IPS-11a (cell line): Measurements from ENCODE around the gene GDI2.
"Not testable (repeated sequence)": the region's sequence is repeated elsewhere in the genome, so short reads cannot be mapped to it uniquely, and the experiment has no call there.

ENCODE experiments used
- H3K4me3 ChIP-seq: one replicate; pipeline ENCODE4 v1.5.1; 2013; ENCODE audit warnings: low read depth, low read length, control low read depth

The GDI2 gene

DNA sequence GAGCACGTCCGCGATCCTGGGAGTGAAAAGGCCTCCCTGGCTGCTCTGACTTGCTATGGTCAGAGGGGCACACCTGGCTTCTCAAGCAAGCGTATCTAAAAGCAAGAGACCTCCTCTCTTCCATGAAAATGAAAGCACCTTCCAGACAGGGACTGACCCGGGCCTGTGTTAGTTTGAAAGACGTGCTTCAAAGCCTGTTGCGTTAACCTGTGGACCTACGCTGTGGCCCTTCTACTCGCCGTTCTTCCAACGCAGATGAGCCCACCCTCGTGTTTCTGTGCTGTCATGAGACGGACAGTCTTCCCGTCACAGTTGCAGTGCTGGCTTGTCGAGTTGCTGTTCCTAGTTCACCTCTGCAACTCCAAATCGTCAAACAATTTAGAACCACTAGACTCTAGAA lies 15.5 kb upstream of the GDI2 start:
- no peak overlapping the region for H3K4me3 ChIP-seq

- H3K4me3 ChIP-seq = no peak overlapping the region
These were observed 14.6 kb upstream of the GDI2 start for GRCh38 chr10:5827841-5828240.

- H3K4me3 ChIP-seq = not testable (repeated sequence)
These were observed 13.3 kb upstream of the GDI2 start for GRCh38 chr10:5826511-5826910.

DNA sequence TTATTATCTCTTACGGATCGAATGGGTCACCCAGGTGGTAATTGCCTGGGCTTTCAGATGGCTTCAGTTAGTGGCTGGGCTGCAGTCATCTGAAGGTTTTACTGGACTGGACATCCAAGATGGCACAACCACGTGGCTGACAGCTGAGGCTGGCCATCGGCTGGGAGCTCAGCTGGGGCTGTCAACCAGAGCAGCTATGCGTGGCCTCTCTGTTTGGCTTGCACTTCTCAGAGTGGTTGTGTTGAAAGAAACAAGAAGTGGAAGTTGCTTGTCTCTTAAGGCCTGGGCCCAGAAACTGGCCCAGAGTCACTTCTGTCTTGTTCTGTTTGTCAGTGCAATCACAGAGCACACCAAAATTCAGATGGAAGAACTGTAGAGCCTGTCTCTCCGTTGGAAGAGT lies 5.7 kb upstream of the GDI2 start:
- no peak overlapping the region for H3K4me3 ChIP-seq

DNA sequence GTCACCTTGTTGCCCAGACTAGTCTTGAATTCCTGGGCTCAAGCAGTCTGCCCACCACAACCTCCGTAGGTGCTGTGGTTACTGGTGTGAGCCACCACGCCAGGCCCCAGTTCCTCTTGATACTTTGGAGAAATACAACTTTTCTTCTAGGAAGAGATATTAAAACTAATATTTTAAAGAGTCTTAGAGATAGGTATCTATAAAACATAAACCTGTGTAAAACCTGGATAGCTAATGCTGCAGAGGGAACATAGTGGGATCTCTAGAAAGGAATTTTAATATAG lies 4.8 kb upstream of the GDI2 start:
- H3K4me3 ChIP-seq = no peak overlapping the region

DNA sequence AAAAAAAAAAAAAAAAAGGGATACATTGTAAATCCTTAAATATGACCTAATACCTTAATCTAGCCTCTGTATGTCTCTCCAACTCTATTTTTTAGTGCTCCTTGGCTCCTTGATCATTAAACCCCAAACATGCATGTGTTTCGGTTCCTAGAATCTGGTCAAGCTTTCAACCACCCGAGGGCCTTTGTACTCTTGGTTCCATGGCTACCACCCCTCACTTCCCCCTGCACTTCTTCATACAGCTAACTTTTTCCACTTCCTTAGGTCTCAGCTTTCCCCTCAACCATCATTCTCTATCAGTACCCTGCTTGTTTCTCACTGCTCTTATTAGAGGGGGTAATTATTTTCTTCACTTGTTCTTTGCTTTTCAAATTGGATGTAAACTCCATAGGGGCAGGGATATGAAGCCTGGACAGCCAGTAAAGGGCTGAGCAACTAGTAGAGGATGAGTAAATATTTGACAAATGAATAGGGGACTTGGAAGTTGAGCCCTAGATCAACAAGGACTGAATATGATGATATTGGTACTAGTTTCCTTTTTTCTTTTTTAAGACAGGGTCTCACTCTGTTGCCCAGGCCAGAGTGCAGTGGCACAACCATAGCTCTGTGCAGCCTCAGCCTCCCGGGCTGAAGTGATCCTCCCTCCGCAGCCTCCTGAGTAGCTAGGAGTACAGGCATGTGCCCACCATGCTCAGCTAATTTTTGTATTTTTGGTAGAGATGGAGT lies 4.3 kb upstream of the GDI2 start:
- H3K4me3 ChIP-seq = no peak overlapping the region

GRCh38 chr10:5816170-5816569 lies 2.9 kb upstream of the GDI2 start:
- H3K4me3 ChIP-seq = no peak overlapping the region

GRCh38 chr10:5814110-5815107 lies 1.2 kb upstream of the GDI2 start:
- peak overlapping the region; percentile 75 for H3K4me3 ChIP-seq

DNA sequence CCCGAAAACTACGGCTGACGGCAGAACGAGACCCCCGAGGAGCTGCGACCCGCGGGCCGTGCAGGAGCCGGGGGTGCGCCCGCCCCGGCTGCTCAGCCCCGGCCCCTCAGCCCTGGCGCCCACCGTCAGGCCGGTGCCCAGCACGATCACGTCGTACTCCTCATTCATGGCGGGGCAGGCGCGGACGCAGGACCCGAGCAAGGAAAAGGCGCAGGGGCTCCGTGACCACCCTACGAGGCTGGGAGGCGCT lies 218 bp downstream of the GDI2 start:
- H3K4me3 ChIP-seq = peak overlapping the region; percentile 84

- peak overlapping the region; percentile 84 for H3K4me3 ChIP-seq
These were observed 747 bp downstream of the GDI2 start for GRCh38 chr10:5812283-5813090.

GRCh38 chr10:5811387-5811821 lies 1.8 kb downstream of the GDI2 start:
- peak overlapping the region; percentile 84 for H3K4me3 ChIP-seq

DNA sequence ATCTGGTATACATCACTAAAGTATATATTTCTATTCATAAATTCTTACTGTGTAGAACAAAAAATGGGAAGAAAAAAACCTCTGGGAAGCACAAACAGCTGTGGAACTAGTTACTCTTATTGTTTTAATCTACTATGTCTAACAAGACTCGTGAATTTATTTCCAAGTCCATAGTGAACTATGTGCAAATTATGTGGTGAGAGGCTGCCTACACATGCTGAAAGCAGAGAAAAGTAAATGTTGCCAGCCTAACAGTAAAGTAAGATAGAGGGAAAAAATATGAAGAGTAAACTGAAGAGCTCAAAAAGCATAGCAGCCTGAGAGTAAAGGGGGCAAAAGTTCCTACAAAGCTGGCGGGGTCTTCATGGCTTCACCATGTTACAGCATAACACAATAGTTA lies 3.0 kb downstream of the GDI2 start:
- no peak overlapping the region for H3K4me3 ChIP-seq

DNA sequence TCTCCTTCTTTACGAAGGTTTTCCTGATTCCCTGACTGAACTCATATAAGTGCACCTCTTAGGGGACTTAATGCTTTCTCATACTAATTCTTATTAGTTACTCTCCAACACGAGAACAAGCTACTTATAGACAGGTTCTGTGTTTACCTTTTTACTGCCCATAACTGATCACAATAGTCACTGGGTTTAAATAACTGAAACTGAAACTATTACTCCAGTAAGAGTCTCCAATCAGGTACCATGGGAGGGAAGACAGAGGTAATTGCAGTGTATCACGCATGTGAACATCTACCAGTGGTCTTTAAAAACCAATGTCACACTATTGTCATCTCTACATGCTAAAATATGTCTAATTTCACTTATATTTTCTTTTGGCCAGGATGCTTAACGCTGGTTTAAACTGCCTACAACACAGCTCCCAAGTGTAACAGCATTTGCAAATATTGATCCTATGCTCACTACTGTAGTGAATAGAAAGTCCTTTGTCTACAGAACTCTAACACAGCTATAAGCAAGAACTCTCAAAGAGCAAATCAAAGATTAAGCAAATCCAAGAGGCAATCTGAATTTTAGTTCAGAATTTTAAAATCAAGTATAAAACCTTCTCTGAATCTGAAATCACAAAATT lies 3.6 kb downstream of the GDI2 start:
- H3K4me3 ChIP-seq = peak overlapping the region; percentile 4

DNA sequence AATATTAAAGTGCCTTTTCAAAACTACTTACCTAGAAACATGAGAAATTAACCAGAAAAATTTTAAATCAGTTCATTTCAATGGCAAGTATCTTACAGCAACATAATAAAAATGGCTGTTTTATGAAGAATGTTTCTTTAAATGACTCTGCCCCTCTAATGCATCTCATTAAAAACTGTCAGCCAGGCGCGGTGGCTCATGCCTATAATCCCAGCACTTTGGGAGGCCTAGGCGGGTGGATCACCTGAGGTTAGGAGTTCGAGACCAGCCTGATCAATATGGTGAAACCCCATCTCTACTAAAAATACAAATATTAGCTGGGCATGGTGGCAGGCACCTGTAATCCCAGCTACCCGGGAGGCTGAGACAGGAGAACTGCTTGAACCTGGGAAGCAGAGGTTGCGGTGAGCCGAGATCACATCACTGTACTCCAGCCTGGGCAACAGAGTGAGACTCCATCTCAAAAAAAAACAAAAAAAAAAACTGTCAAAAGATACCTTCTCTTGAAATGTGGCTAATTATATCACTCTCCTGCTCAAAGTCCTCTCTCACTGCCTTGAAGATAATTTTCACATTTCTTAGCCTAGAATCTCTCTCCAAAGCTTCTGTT lies 4.3 kb downstream of the GDI2 start:
- not testable (repeated sequence) for H3K4me3 ChIP-seq

DNA sequence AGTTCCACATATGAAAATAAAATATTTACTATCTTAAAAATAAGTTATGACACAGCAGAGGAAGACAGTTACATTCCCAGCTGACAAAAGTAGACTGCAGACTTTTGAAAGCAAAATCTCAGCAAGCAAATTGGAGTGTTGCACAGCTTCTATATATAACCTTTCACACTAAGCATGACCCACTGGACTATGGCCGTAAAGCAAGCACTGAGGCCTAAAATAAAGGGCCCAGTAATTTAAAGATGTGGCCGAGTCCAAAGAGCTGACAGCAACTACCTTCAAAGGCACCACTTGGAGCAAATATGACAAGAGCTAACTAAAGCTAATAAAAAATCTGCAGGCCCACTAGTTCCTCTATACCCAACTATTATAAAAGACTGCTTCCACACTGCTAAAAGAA lies 6.5 kb downstream of the GDI2 start:
- H3K4me3 ChIP-seq = no peak overlapping the region

GRCh38 chr10:5805711-5806110 lies 7.5 kb downstream of the GDI2 start:
- H3K4me3 ChIP-seq = no peak overlapping the region

- H3K4me3 ChIP-seq = no peak overlapping the region
These were observed 8.0 kb downstream of the GDI2 start for GRCh38 chr10:5805260-5805659.

- H3K4me3 ChIP-seq = no peak overlapping the region
These were observed 8.8 kb downstream of the GDI2 start for GRCh38 chr10:5804386-5804785.

GRCh38 chr10:5800782-5801181 lies 12.5 kb downstream of the GDI2 start:
- no peak overlapping the region for H3K4me3 ChIP-seq

- H3K4me3 ChIP-seq = no peak overlapping the region
These were observed 19.0 kb downstream of the GDI2 start for GRCh38 chr10:5794236-5794635.

DNA sequence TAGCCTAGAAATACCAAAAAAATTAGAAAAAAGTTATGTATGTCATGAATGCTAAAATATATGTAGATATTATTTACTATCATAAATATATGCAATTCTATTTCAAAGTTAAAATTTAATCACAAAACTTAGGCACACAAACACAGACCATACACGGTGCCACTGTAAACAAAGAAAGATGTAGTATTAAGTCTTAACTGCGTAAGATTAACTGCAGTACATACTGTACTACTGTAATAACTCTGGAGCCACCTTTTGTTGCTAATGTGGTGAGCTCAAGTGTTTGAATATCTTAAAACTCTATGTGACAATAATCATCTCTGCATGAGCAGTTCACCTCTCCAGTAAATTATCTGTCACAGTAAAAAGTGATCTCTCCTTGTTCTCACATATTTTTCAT lies 23.6 kb downstream of the GDI2 start:
- H3K4me3 ChIP-seq = no peak overlapping the region
